Superior temporal gyrus (tissue), 1 donor: ENCODE data around the gene KMT2E.

Experiments
- DNase-seq: peaks from one replicate; pipeline ENCODE4 v3.0.0-alpha.2; 2016; ENCODE audit errors: extremely low spot score

Gene KMT2E

GRCh38 chr7:105073143-105073542, 59.1 kb downstream of the KMT2E start:
- no peak for DNase-seq

GRCh38 chr7:105079348-105079747, 65.3 kb downstream of the KMT2E start:
- DNase-seq = no peak

GRCh38 chr7:105084581-105084980, 70.6 kb downstream of the KMT2E start:
- DNase-seq = no peak

GRCh38 chr7:105086850-105087249, 72.8 kb downstream of the KMT2E start:
- no peak for DNase-seq

- DNase-seq = no peak
Measured at GRCh38 chr7:105087981-105088380, 74.0 kb downstream of the KMT2E start.

GRCh38 chr7:105088456-105088855, 74.5 kb downstream of the KMT2E start:
- DNase-seq = no peak

GRCh38 chr7:105094966-105095365, 81.0 kb downstream of the KMT2E start:
- no peak for DNase-seq

- no peak for DNase-seq
Measured at GRCh38 chr7:105096306-105096705, 82.3 kb downstream of the KMT2E start.

GRCh38 chr7:105097619-105098018, 83.6 kb downstream of the KMT2E start:
- DNase-seq = no peak

GRCh38 chr7:105098863-105099515, 85.0 kb downstream of the KMT2E start:
- no peak for DNase-seq

GRCh38 chr7:105101864-105102263, 87.9 kb downstream of the KMT2E start:
- no peak for DNase-seq

GRCh38 chr7:105102557-105103352, 88.8 kb downstream of the KMT2E start:
- DNase-seq = no peak

- DNase-seq = no peak
Measured at GRCh38 chr7:105105579-105105978, 91.6 kb downstream of the KMT2E start.

GRCh38 chr7:105106473-105106872, 92.5 kb downstream of the KMT2E start:
- no peak for DNase-seq

GRCh38 chr7:105107458-105107857, 93.5 kb downstream of the KMT2E start:
- DNase-seq = no peak

GRCh38 chr7:105112440-105113418, 98.7 kb downstream of the KMT2E start:
- DNase-seq = no peak

GRCh38 chr7:105118612-105119600, 104.9 kb downstream of the KMT2E start:
- no peak for DNase-seq

GRCh38 chr7:105122619-105123018, 108.6 kb downstream of the KMT2E start:
- no peak for DNase-seq

GRCh38 chr7:105125745-105126144, 111.7 kb downstream of the KMT2E start:
- DNase-seq = no peak

- no peak for DNase-seq
Measured at GRCh38 chr7:105126436-105126975, 112.5 kb downstream of the KMT2E start.

- DNase-seq = no peak
Measured at GRCh38 chr7:105127179-105127578, 113.2 kb downstream of the KMT2E start.
